ENCODE measurements around the gene RNU1-4.
"Not testable (repeated sequence)": the region's sequence is repeated elsewhere in the genome, so short reads cannot be mapped to it uniquely, and the experiment has no call there.

RNU1-4 gene

GRCh38 chr1:16728243-16728949, 11.9 kb upstream of the RNU1-4 start:
- not testable (repeated sequence) for DNase-seq (ENCODE audit: low read depth)

- DNase-seq (ENCODE audit: low read depth): not testable (repeated sequence)
Measured at GRCh38 chr1:16732254-16732896, 7.9 kb upstream of the RNU1-4 start.

GRCh38 chr1:16741230-16741629, 914 bp downstream of the RNU1-4 start:
- DNase-seq (ENCODE audit: low read depth): not testable (repeated sequence)

GRCh38 chr1:16747660-16748059, 7.3 kb downstream of the RNU1-4 start:
- DNase-seq (ENCODE audit: low read depth): not testable (repeated sequence)

GRCh38 chr1:16748710-16749109, 8.4 kb downstream of the RNU1-4 start:
- not testable (repeated sequence) for DNase-seq (ENCODE audit: low read depth)

- not testable (repeated sequence) for DNase-seq (ENCODE audit: low read depth)
Measured at GRCh38 chr1:16749910-16750888, 9.9 kb downstream of the RNU1-4 start.

- not testable (repeated sequence) for DNase-seq (ENCODE audit: low read depth)
Measured at GRCh38 chr1:16752770-16753169, 12.5 kb downstream of the RNU1-4 start.

GRCh38 chr1:16755385-16755784, 15.1 kb downstream of the RNU1-4 start:
- not testable (repeated sequence) for DNase-seq (ENCODE audit: low read depth)

- DNase-seq (ENCODE audit: low read depth): not testable (repeated sequence)
Measured at GRCh38 chr1:16755932-16756331, 15.6 kb downstream of the RNU1-4 start.

- DNase-seq (ENCODE audit: low read depth): not testable (repeated sequence)
Measured at GRCh38 chr1:16757574-16757973, 17.3 kb downstream of the RNU1-4 start.

GRCh38 chr1:16758060-16758459, 17.7 kb downstream of the RNU1-4 start:
- DNase-seq (ENCODE audit: low read depth): not testable (repeated sequence)

GRCh38 chr1:16759041-16759493, 18.8 kb downstream of the RNU1-4 start:
- not testable (repeated sequence) for DNase-seq (ENCODE audit: low read depth)

- DNase-seq (ENCODE audit: low read depth): not testable (repeated sequence)
Measured at GRCh38 chr1:16759650-16760455, 19.5 kb downstream of the RNU1-4 start.

GRCh38 chr1:16760456-16760765, 20.1 kb downstream of the RNU1-4 start:
- DNase-seq (ENCODE audit: low read depth): not testable (repeated sequence)

GRCh38 chr1:16760801-16761200, 20.5 kb downstream of the RNU1-4 start:
- not testable (repeated sequence) for DNase-seq (ENCODE audit: low read depth)

GRCh38 chr1:16764248-16764819, 24.0 kb downstream of the RNU1-4 start:
- not testable (repeated sequence) for DNase-seq (ENCODE audit: low read depth)

GRCh38 chr1:16764820-16765655, 24.7 kb downstream of the RNU1-4 start:
- not testable (repeated sequence) for DNase-seq (ENCODE audit: low read depth)

GRCh38 chr1:16765731-16766605, 25.7 kb downstream of the RNU1-4 start:
- DNase-seq (ENCODE audit: low read depth): not testable (repeated sequence)

GRCh38 chr1:16766689-16767256, 26.5 kb downstream of the RNU1-4 start:
- DNase-seq (ENCODE audit: low read depth): not testable (repeated sequence)
